Neural cell (in vitro differentiated cells): ENCODE results near the gene STRN3. TPM values are rescaled to one million over a fixed set of nuclear protein-coding genes. Genes with fewer than 3 reads are reported as not detected.
A peak's percentile ranks its signal among the peaks of the same experiment; 100 is the strongest.

Experiments
- H2AFZ ChIP-seq: fragments of 200-600, 300-800 bp; sonication (generic), shearing (Covaris generic); 2 replicates; pipeline ENCODE4 v1.6.0; 2014; ENCODE audit warnings: low read depth, mild to moderate bottlenecking, antibody characterized with exemption, low read length, moderate library complexity
- H3F3A ChIP-seq: fragments of 200-600 bp; shearing (Covaris generic); 2 replicates; pipeline ENCODE4 v1.6.1; 2016; ENCODE audit warnings: mild to moderate bottlenecking, moderate library complexity, mixed read lengths, antibody characterized with exemption, low read length; ENCODE audit not compliant: insufficient read depth, poor library complexity, severe bottlenecking
- H3K27ac ChIP-seq: fragments of 200-600, 300-800 bp; sonication (generic), shearing (Covaris generic); 2 replicates; pipeline ENCODE4 v1.5.1; 2014; ENCODE audit warnings: mild to moderate bottlenecking, low read length, moderate library complexity
- H3K27me3 ChIP-seq: fragments of 300-800, 200-600 bp; sonication (generic), shearing (Covaris generic); 2 replicates; pipeline ENCODE4 v1.6.0; 2014; ENCODE audit warnings: mild to moderate bottlenecking, low read depth, low read length, moderate library complexity; ENCODE audit not compliant: insufficient read depth
- H3K36me3 ChIP-seq: fragments of 300-800, 200-600 bp; sonication (generic), shearing (Covaris generic); 2 replicates; pipeline ENCODE4 v1.5.1; 2014; ENCODE audit warnings: mild to moderate bottlenecking, antibody characterized with exemption, low read length, moderate library complexity; ENCODE audit not compliant: insufficient read depth
- H3K4me2 ChIP-seq: fragments of 300-800, 200-600 bp; sonication (generic), shearing (Covaris generic); 2 replicates; pipeline ENCODE4 v1.6.0; 2014; ENCODE audit warnings: mild to moderate bottlenecking, low read length
- H3K4me3 ChIP-seq: fragments of 300-800, 200-600 bp; sonication (generic), shearing (Covaris generic); 2 replicates; pipeline ENCODE4 v1.5.1; 2014; ENCODE audit warnings: mild to moderate bottlenecking, low read length, moderate library complexity
- H3K79me2 ChIP-seq: fragments of 200-600 bp; shearing (Covaris generic); replicated peaks from 2 replicates; pipeline ENCODE4 v1.6.0; 2014; ENCODE audit warnings: mild to moderate bottlenecking, low read length, moderate library complexity; ENCODE audit not compliant: insufficient read depth
- H3K9ac ChIP-seq: fragments of 300-800, 200-600 bp; sonication (generic), shearing (Covaris generic); 2 replicates; pipeline ENCODE4 v1.6.1; 2016; ENCODE audit warnings: mild to moderate bottlenecking, low read length, mixed read lengths
- H3K9me2 ChIP-seq: fragments of 200-600 bp; shearing (Covaris generic); 2 replicates; pipeline ENCODE4 v1.6.1; 2016; ENCODE audit warnings: mild to moderate bottlenecking, low read length, mixed read lengths; ENCODE audit not compliant: insufficient read depth
- H3K9me3 ChIP-seq: fragments of 200-600, 300-800 bp; sonication (generic), shearing (Covaris generic); 2 replicates; pipeline ENCODE4 v1.6.1; 2016; ENCODE audit warnings: mild to moderate bottlenecking, mixed run types, low read length, moderate library complexity, mixed read lengths
- H4K20me1 ChIP-seq: fragments of 200-600 bp; shearing (Covaris generic); 2 replicates; pipeline ENCODE4 v1.6.1; 2016; ENCODE audit warnings: mild to moderate bottlenecking, mixed run types; ENCODE audit not compliant: insufficient read depth
- CTCF ChIP-seq: fragments of 450-650 bp; IDR thresholded peaks from 2 replicates; pipeline ENCODE4 v1.5.1; 2014; ENCODE audit warnings: antibody characterized with exemption, mild to moderate bottlenecking, moderate library complexity; ENCODE audit not compliant: poor library complexity, severe bottlenecking
- EP300 ChIP-seq: fragments of 450-650 bp; conservative IDR thresholded peaks from 2 replicates; pipeline ENCODE4 v1.6.1; 2014; ENCODE audit warnings: antibody characterized with exemption, mild to moderate bottlenecking, moderate library complexity; ENCODE audit not compliant: poor library complexity, severe bottlenecking
- EZH2 ChIP-seq: fragments of 200-600, 300-800 bp; shearing (Covaris generic), sonication (generic); IDR thresholded peaks from 2 replicates; pipeline ENCODE4 v1.6.1; 2014; ENCODE audit warnings: antibody characterized with exemption, low read length, borderline replicate concordance, mild to moderate bottlenecking; ENCODE audit not compliant: insufficient read depth, poor library complexity, severe bottlenecking
- MXI1 ChIP-seq: fragments of 450-650 bp; conservative IDR thresholded peaks from 2 replicates; pipeline ENCODE4 v1.6.1; 2014; ENCODE audit warnings: antibody characterized with exemption, mild to moderate bottlenecking; ENCODE audit not compliant: poor library complexity, severe bottlenecking
- POLR2AphosphoS5 ChIP-seq: IDR thresholded peaks from 2 replicates; pipeline ENCODE4 v1.6.1; 2012
- RAD21 ChIP-seq: fragments of 450-650 bp; conservative IDR thresholded peaks from 2 replicates; pipeline ENCODE4 v1.6.1; 2014; ENCODE audit warnings: antibody characterized with exemption, mild to moderate bottlenecking, moderate library complexity
- REST ChIP-seq: IDR thresholded peaks from 2 replicates; pipeline ENCODE4 v1.6.1; 2012; ENCODE audit warnings: borderline replicate concordance
- SMC3 ChIP-seq: fragments of 450-650 bp; conservative IDR thresholded peaks from 2 replicates; pipeline ENCODE4 v1.6.1; 2014; ENCODE audit warnings: antibody characterized with exemption, mild to moderate bottlenecking, moderate library complexity; ENCODE audit not compliant: poor library complexity
- TAF1 ChIP-seq: IDR thresholded peaks from 2 replicates; pipeline ENCODE4 v1.6.1; 2012; ENCODE audit warnings: low read depth
- polyA plus RNA-seq: library from polyadenylated mRNA; depleted of rRNA; stranded (reverse); fragments of >200 nt; gene quantifications from 2 replicates; pipeline ENCODE4 v1.2.3, GENCODE V29; 2014

STRN3 gene
- polyA plus RNA-seq, 1 donor from 2014 or later, result 60.1 TPM

GRCh38 chr14:30957813-30958370 is 68.3 kb downstream of the STRN3 start:
- Histone ChIP-seq H3K9me2 (no peaks in the 10 kb centered on the region), H3K36me3 (peaks cover 4% of the 10 kb centered on the region), H3K4me3 (no peak overlapping the region), H3K9me3 (no peaks in the 10 kb centered on the region), H3F3A (no peaks in the 10 kb centered on the region), H3K4me2 (no peak overlapping the region), H2AFZ (no peak overlapping the region), H3K79me2 (peaks cover 45% of the 10 kb centered on the region), H4K20me1 (no peaks in the 10 kb centered on the region), H3K27me3 (no peaks in the 10 kb centered on the region), H3K9ac (no peak overlapping the region), H3K27ac (peak overlapping the region; percentile 48)
- TF ChIP-seq TAF1, result no peak
- TF ChIP-seq RAD21, result no peak
- TF ChIP-seq POLR2AphosphoS5, result no peak
- no peak for TF ChIP-seq SMC3
- TF ChIP-seq MXI1, result no peak
- no peak for TF ChIP-seq CTCF

- Histone ChIP-seq H2AFZ (no peak overlapping the region), H4K20me1 (no peaks in the 10 kb centered on the region), H3K4me2 (no peak overlapping the region), H3K9ac (no peak overlapping the region), H3K9me3 (no peaks in the 10 kb centered on the region), H3K36me3 (peaks cover 9% of the 10 kb centered on the region), H3F3A (no peaks in the 10 kb centered on the region), H3K27me3 (no peaks in the 10 kb centered on the region), H3K9me2 (no peaks in the 10 kb centered on the region), H3K4me3 (no peak overlapping the region), H3K79me2 (no peaks in the 10 kb centered on the region), H3K27ac (no peak overlapping the region)
- TF ChIP-seq CTCF (no peak), POLR2AphosphoS5 (no peak), TAF1 (no peak), RAD21 (no peak), EP300 (no peak), MXI1 (no peak), EZH2 (no peak)
These were observed 76.5 kb downstream of the STRN3 start for GRCh38 chr14:30949651-30950050.

- Histone ChIP-seq H3K27ac (no peak overlapping the region), H3K79me2 (no peaks in the 10 kb centered on the region), H3K9me3 (no peaks in the 10 kb centered on the region), H3K4me3 (no peak overlapping the region), H3K36me3 (peaks cover 5% of the 10 kb centered on the region), H3K27me3 (no peaks in the 10 kb centered on the region), H3K9me2 (no peaks in the 10 kb centered on the region), H2AFZ (no peak overlapping the region), H3F3A (no peaks in the 10 kb centered on the region), H3K9ac (no peak overlapping the region), H3K4me2 (no peak overlapping the region), H4K20me1 (no peaks in the 10 kb centered on the region)
- TF ChIP-seq CTCF (no peak), EZH2 (no peak), EP300 (no peak), MXI1 (no peak), SMC3 (no peak), POLR2AphosphoS5 (no peak), RAD21 (no peak), TAF1 (no peak), REST (no peak)
These were observed 82.5 kb downstream of the STRN3 start for GRCh38 chr14:30943694-30944093.
